Testis (tissue), 2 donors: ENCODE data around the gene RIPOR2.

Experiments
- POLR2A ChIP-seq: fragments of 450-650 bp; IDR thresholded peaks from one replicate; pipeline ENCODE4 v1.6.1; 2017; ENCODE audit warnings: antibody characterized with exemption, mild to moderate bottlenecking, moderate library complexity
- TF ChIP-seq, protein P1 (sequence below), 3 experiments: fragments of 450-650 bp in 2 of 3; fragments of 200-600 bp in 1 of 3; sonication (generic) in 1 of 3; IDR thresholded peaks; one replicate each; pipeline ENCODE4 v1.5.1; 2016 to 2019; ENCODE audit warnings: antibody characterized with exemption in 3 of 3, mild to moderate bottlenecking in 2 of 3, moderate library complexity in 1 of 3

DNA sequence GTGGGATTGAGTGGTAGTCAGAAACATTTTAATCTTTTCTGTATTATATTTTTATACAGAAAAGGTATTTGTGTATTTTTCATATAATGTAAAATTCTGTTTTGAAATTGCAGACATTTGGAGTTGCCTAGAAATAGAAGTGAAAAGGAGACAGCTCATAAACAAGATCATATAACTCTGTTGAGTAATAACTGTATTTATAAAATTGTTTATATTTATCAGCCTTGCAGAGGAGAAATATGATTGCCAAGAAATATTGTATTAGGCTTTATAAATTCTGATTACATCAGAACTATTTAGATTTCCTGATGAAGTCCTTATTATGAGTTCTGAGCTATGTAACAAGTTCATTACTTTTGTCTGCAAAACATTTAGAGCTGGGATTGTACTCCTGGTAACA lies 55.3 kb downstream of the RIPOR2 start:
- TF ChIP-seq, protein P1, sequence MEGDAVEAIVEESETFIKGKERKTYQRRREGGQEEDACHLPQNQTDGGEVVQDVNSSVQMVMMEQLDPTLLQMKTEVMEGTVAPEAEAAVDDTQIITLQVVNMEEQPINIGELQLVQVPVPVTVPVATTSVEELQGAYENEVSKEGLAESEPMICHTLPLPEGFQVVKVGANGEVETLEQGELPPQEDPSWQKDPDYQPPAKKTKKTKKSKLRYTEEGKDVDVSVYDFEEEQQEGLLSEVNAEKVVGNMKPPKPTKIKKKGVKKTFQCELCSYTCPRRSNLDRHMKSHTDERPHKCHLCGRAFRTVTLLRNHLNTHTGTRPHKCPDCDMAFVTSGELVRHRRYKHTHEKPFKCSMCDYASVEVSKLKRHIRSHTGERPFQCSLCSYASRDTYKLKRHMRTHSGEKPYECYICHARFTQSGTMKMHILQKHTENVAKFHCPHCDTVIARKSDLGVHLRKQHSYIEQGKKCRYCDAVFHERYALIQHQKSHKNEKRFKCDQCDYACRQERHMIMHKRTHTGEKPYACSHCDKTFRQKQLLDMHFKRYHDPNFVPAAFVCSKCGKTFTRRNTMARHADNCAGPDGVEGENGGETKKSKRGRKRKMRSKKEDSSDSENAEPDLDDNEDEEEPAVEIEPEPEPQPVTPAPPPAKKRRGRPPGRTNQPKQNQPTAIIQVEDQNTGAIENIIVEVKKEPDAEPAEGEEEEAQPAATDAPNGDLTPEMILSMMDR (IDR thresholded peaks at IDR 0.05) = no peak
- no peak for TF ChIP-seq POLR2A
